ENCODE measurements around the gene NCOR1.

The NCOR1 gene

DNA sequence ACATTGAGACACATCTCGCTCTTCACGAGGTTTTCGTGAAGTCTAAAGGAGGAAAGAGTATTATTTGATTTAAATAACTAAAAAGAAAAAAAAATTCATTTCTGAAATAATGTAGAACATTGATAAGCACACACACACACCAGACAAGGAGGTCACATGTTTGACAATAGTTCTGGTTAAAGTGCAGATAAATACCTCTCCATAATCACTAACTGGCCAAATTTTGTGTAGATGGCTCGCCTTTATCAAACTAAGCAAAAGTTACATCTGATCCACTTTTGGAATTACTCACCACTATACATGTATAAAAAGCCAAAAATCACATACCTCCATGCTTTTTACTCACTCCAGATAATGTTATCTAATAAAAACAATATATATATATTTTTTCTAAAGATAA lies 106.5 kb downstream of the NCOR1 start:
- TF ChIP-seq EP300 (IDR thresholded peaks at IDR 0.05; ENCODE audit: borderline replicate concordance), result no peak
- no peak for TF ChIP-seq TAF1 (IDR thresholded peaks at IDR 0.05; ENCODE audit: low read depth)
- TF ChIP-seq TCF12 (IDR thresholded peaks at IDR 0.05; ENCODE audit: low read depth), result no peak
- TF ChIP-seq ZBTB7A (IDR thresholded peaks at IDR 0.05; ENCODE audit: low read depth), result no peak
- no peak for TF ChIP-seq EGR1 (IDR thresholded peaks at IDR 0.05)
- TF ChIP-seq MAX (IDR thresholded peaks at IDR 0.05), result no peak
- no peak for TF ChIP-seq YY1 (IDR thresholded peaks at IDR 0.05; ENCODE audit: low read depth)
- TF ChIP-seq TEAD4 (IDR thresholded peaks at IDR 0.05), result no peak
- no peak for TF ChIP-seq RAD21 (IDR thresholded peaks at IDR 0.05; ENCODE audit: low read depth)
- TF ChIP-seq NFIC (IDR thresholded peaks at IDR 0.05), result no peak
- TF ChIP-seq, protein P1, sequence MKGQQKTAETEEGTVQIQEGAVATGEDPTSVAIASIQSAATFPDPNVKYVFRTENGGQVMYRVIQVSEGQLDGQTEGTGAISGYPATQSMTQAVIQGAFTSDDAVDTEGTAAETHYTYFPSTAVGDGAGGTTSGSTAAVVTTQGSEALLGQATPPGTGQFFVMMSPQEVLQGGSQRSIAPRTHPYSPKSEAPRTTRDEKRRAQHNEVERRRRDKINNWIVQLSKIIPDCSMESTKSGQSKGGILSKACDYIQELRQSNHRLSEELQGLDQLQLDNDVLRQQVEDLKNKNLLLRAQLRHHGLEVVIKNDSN (IDR thresholded peaks at IDR 0.05), result no peak

GRCh38 chr17:16108386-16108785 lies 106.9 kb downstream of the NCOR1 start:
- TF ChIP-seq CREB1 (IDR thresholded peaks at IDR 0.05; ENCODE audit: low read depth), result no peak
- no peak for TF ChIP-seq RAD21 (IDR thresholded peaks at IDR 0.05; ENCODE audit: low read depth)
- TF ChIP-seq YY1 (IDR thresholded peaks at IDR 0.05; ENCODE audit: low read depth), result no peak
- TF ChIP-seq NFIC (IDR thresholded peaks at IDR 0.05), result no peak
- TF ChIP-seq ZBTB7A (IDR thresholded peaks at IDR 0.05; ENCODE audit: low read depth), result no peak
- TF ChIP-seq EP300 (IDR thresholded peaks at IDR 0.05; ENCODE audit: borderline replicate concordance), result no peak
- no peak for TF ChIP-seq TEAD4 (IDR thresholded peaks at IDR 0.05)
- TF ChIP-seq, protein P1 (IDR thresholded peaks at IDR 0.05), result no peak
- TF ChIP-seq REST (IDR thresholded peaks at IDR 0.05; ENCODE audit: low read depth), result no peak
- no peak for TF ChIP-seq EGR1 (IDR thresholded peaks at IDR 0.05)
- TF ChIP-seq TAF1 (IDR thresholded peaks at IDR 0.05; ENCODE audit: low read depth), result no peak
- TF ChIP-seq MAX (IDR thresholded peaks at IDR 0.05), result no peak
- TF ChIP-seq FOXM1 (IDR thresholded peaks at IDR 0.05; ENCODE audit: borderline replicate concordance, low read depth), result no peak
- no peak for TF ChIP-seq CEBPB (IDR thresholded peaks at IDR 0.05)
- no peak for TF ChIP-seq TCF12 (IDR thresholded peaks at IDR 0.05; ENCODE audit: low read depth)

- TF ChIP-seq CREB1 (IDR thresholded peaks at IDR 0.05; ENCODE audit: low read depth) (no peak), TCF12 (IDR thresholded peaks at IDR 0.05; ENCODE audit: low read depth) (no peak), CEBPB (IDR thresholded peaks at IDR 0.05) (no peak), YY1 (IDR thresholded peaks at IDR 0.05; ENCODE audit: low read depth) (no peak), EGR1 (IDR thresholded peaks at IDR 0.05) (no peak), TEAD4 (IDR thresholded peaks at IDR 0.05) (no peak), NFIC (IDR thresholded peaks at IDR 0.05) (no peak), RAD21 (IDR thresholded peaks at IDR 0.05; ENCODE audit: low read depth) (no peak), REST (IDR thresholded peaks at IDR 0.05; ENCODE audit: low read depth) (no peak), FOXM1 (IDR thresholded peaks at IDR 0.05; ENCODE audit: borderline replicate concordance, low read depth) (no peak), ZBTB7A (IDR thresholded peaks at IDR 0.05; ENCODE audit: low read depth) (no peak), EP300 (IDR thresholded peaks at IDR 0.05; ENCODE audit: borderline replicate concordance) (no peak), MAX (IDR thresholded peaks at IDR 0.05) (no peak), TAF1 (IDR thresholded peaks at IDR 0.05; ENCODE audit: low read depth) (no peak)
- TF ChIP-seq, protein P1 (IDR thresholded peaks at IDR 0.05), result no peak
Measured at GRCh38 chr17:16107165-16107770, 108.1 kb downstream of the NCOR1 start.

- TF ChIP-seq, protein P1 (IDR thresholded peaks at IDR 0.05), result no peak
- no peak for TF ChIP-seq CEBPB (IDR thresholded peaks at IDR 0.05)
- TF ChIP-seq REST (IDR thresholded peaks at IDR 0.05; ENCODE audit: low read depth), result no peak
- no peak for TF ChIP-seq NFIC (IDR thresholded peaks at IDR 0.05)
- no peak for TF ChIP-seq MAX (IDR thresholded peaks at IDR 0.05)
- no peak for TF ChIP-seq TAF1 (IDR thresholded peaks at IDR 0.05; ENCODE audit: low read depth)
- no peak for TF ChIP-seq TEAD4 (IDR thresholded peaks at IDR 0.05)
Measured at GRCh38 chr17:16106161-16106891, 109.0 kb downstream of the NCOR1 start.

Data from Ishikawa (cell line).